Effector memory CD4-positive, alpha-beta T cell (primary cell): ENCODE data around the gene MAP3K2.

ENCODE experiments used
- DNase-seq, 3 donors: peaks; one replicate each; pipeline ENCODE4 v3.0.0-alpha.2; 2020
- H3K27ac ChIP-seq: 2 replicates; pipeline ENCODE4 v1.7.0; 2013; ENCODE audit warnings: mild to moderate bottlenecking, low read length, moderate library complexity; ENCODE audit not compliant: insufficient read depth, poor library complexity, severe bottlenecking
- H3K27me3 ChIP-seq: replicated peaks from 2 replicates; pipeline ENCODE4 v1.7.0; 2013; ENCODE audit warnings: mild to moderate bottlenecking, low read length; ENCODE audit not compliant: insufficient read depth, control insufficient read depth, poor library complexity, severe bottlenecking
- H3K36me3 ChIP-seq: 2 replicates; pipeline ENCODE4 v1.7.0; 2013; ENCODE audit warnings: mild to moderate bottlenecking, low read length, moderate library complexity; ENCODE audit not compliant: control insufficient read depth, insufficient read depth
- H3K4me1 ChIP-seq: 2 replicates; pipeline ENCODE4 v1.7.0; 2013; ENCODE audit warnings: low read length, mild to moderate bottlenecking; ENCODE audit not compliant: control insufficient read depth, insufficient read depth, poor library complexity, severe bottlenecking
- H3K4me3 ChIP-seq: 2 replicates; pipeline ENCODE4 v1.7.0; 2013; ENCODE audit warnings: low read length, low read depth, mild to moderate bottlenecking; ENCODE audit not compliant: insufficient read depth, poor library complexity, severe bottlenecking
- H3K9me3 ChIP-seq: 2 replicates; pipeline ENCODE4 v1.7.0; 2013; ENCODE audit warnings: mild to moderate bottlenecking, low read length, moderate library complexity; ENCODE audit not compliant: control insufficient read depth

Gene MAP3K2

DNA sequence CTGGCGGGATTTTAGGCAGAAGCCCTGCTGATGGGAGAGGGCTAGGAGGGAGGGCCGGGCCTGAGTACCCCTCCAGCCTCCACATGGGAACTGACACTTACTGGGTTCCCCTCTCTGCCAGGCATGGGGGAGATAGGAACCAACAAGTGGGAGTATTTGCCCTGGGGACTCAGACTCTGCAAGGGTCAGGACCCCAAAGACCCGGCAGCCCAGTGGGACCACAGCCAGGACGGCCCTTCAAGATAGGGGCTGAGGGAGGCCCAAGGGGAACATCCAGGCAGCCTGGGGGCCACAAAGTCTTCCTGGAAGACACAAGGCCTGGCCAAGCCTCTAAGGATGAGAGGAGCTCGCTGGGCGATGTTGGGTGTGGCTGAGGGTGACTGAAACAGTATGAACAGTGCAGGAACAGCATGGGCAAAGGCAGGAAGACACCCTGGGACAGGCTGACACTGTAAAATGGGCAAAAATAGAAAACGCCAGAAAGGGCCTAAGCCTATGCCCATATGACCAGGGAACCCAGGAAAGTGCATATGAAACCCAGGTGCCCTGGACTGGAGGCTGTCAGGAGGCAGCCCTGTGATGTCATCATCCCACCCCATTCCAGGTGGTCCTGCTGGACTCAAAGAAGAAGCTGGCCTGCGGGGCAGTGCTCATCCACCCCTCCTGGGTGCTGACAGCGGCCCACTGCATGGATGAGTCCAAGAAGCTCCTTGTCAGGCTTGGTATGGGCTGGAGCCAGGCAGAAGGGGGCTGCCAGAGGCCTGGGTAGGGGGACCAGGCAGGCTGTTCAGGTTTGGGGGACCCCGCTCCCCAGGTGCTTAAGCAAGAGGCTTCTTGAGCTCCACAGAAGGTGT is 39.0 kb upstream of the MAP3K2 start:
- Histone ChIP-seq H3K27ac (no peak overlapping the region), H3K36me3 (no peaks in the 10 kb centered on the region), H3K4me1 (peaks cover 6% of the 10 kb centered on the region), H3K4me3 (no peak overlapping the region), H3K27me3 (peaks cover 12% of the 10 kb centered on the region), H3K9me3 (no peaks in the 10 kb centered on the region)
- no peak for DNase-seq

DNA sequence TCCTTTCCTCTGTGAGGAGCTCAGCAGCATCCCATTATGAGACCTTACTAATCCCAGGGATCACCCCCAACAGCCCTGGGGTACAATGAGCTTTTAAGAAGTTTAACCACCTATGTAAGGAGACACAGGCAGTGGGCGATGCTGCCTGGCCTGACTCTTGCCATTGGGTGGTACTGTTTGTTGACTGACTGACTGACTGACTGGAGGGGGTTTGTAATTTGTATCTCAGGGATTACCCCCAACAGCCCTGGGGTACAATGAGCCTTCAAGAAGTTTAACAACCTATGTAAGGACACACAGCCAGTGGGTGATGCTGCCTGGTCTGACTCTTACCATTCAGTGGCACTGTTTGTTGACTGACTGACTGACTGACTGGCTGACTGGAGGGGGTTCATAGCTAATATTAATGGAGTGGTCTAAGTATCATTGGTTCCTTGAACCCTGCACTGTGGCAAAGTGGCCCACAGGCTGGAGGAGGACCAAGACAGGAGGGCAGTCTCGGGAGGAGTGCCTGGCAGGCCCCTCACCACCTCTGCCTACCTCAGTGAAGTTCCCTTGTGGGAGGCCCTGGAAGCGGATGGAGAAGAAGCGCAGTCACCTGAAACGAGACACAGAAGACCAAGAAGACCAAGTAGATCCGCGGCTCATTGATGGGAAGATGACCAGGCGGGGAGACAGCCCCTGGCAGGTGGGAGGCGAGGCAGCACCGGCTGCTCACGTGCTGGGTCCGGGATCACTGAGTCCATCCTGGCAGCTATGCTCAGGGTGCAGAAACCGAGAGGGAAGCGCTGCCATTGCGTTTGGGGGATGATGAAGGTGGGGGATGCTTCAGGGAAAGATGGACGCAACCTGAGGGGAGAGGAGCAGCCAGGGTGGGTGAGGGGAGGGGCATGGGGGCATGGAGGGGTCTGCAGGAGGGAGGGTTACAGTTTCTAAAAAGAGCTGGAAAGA is 38.0 kb upstream of the MAP3K2 start:
- peaks cover 12% of the 10 kb centered on the region for H3K27me3 ChIP-seq
- H3K4me3 ChIP-seq, result no peak overlapping the region
- no peak overlapping the region for H3K27ac ChIP-seq
- no peaks in the 10 kb centered on the region for H3K36me3 ChIP-seq
- H3K9me3 ChIP-seq, result no peaks in the 10 kb centered on the region
- H3K4me1 ChIP-seq, result peaks cover 6% of the 10 kb centered on the region
- no peak for DNase-seq

DNA sequence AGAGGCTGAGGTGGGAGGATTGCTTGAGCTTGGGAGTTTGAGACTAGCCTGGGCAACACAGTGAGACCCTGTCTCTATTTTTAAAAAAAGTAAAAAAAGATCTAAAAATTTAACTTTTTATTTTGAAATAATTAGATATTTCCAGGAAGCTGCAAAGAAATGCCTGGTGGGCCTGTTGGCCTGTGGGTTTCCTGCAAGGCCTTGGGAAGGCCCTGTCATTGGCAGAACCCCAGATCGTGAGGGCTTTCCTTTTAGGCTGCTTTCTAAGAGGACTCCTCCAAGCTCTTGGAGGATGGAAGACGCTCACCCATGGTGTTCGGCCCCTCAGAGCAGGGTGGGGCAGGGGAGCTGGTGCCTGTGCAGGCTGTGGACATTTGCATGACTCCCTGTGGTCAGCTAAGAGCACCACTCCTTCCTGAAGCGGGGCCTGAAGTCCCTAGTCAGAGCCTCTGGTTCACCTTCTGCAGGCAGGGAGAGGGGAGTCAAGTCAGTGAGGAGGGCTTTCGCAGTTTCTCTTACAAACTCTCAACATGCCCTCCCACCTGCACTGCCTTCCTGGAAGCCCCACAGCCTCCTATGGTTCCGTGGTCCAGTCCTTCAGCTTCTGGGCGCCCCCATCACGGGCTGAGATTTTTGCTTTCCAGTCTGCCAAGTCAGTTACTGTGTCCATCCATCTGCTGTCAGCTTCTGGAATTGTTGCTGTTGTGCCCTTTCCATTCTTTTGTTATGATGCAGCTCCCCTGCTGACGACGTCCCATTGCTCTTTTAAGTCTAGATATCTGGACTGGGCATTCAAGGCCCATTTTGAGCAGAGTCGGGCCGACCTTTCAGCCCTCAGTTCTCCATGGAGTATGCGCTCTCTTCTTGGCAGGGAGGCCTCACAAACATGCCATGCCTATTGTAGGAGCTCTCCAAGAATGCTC is 37.1 kb upstream of the MAP3K2 start:
- no peaks in the 10 kb centered on the region for H3K9me3 ChIP-seq
- H3K27ac ChIP-seq, result no peak overlapping the region
- H3K36me3 ChIP-seq, result no peaks in the 10 kb centered on the region
- H3K4me3 ChIP-seq, result no peak overlapping the region
- no peak for DNase-seq
- peaks cover 6% of the 10 kb centered on the region for H3K4me1 ChIP-seq
- peaks cover 12% of the 10 kb centered on the region for H3K27me3 ChIP-seq

DNA sequence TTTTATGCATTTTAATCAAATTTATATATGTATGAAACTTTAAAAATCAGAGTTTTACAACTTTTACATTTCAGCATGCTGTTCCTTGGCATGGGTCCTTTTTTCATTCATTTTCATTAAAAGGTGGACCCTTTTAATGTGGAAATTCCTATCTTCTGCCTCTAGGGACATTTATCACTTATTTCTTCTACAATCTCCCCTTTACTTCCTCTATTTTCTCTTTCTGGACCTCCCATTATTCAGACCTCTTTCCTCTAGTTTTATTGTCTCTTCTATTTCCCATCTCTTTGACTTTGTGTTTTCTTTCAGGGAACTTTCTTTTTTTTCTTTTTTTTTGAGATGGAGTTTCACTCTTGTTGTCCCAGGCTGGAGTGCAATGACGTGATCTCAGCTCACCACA is 36.1 kb upstream of the MAP3K2 start:
- no peak overlapping the region for H3K4me3 ChIP-seq
- peaks cover 12% of the 10 kb centered on the region for H3K27me3 ChIP-seq
- no peak for DNase-seq

GRCh38 chr2:127423478-127423843 is 35.7 kb upstream of the MAP3K2 start:
- no peak overlapping the region for H3K4me3 ChIP-seq

More for the DNA sequence above, 36.1 kb upstream of the MAP3K2 start:
- no peak overlapping the region for H3K27ac ChIP-seq
- no peaks in the 10 kb centered on the region for H3K9me3 ChIP-seq
- no peaks in the 10 kb centered on the region for H3K36me3 ChIP-seq
- peaks cover 6% of the 10 kb centered on the region for H3K4me1 ChIP-seq

DNA sequence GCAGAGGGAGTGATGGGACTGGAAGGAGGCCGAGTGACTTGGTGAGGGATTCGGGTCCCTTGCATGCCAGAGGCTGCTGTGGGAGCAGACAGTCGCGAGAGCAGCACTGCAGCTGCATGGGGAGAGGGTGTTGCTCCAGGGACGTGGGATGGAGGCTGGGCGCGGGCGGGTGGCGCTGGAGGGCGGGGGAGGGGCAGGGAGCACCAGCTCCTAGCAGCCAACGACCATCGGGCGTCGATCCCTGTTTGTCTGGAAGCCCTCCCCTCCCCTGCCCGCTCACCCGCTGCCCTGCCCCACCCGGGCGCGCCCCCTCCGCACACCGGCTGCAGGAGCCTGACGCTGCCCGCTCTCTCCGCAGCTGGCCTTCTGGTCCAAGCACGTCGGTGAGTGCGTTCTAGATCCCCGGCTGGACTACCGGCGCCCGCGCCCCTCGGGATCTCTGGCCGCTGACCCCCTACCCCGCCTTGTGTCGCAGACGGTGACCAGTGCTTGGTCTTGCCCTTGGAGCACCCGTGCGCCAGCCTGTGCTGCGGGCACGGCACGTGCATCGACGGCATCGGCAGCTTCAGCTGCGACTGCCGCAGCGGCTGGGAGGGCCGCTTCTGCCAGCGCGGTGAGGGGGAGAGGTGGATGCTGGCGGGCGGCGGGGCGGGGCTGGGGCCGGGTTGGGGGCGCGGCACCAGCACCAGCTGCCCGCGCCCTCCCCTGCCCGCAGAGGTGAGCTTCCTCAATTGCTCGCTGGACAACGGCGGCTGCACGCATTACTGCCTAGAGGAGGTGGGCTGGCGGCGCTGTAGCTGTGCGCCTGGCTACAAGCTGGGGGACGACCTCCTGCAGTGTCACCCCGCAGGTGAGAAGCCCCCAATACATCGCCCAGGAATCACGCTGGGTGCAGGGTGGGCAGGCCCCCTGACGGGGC is 35.0 kb upstream of the MAP3K2 start:
- Histone ChIP-seq H3K27ac (no peak overlapping the region), H3K9me3 (no peaks in the 10 kb centered on the region), H3K4me3 (no peak overlapping the region), H3K4me1 (peaks cover 6% of the 10 kb centered on the region), H3K36me3 (no peaks in the 10 kb centered on the region), H3K27me3 (peaks cover 12% of the 10 kb centered on the region)
- DNase-seq, result no peak

More at GRCh38 chr2:127423478-127423843, 35.7 kb upstream of the MAP3K2 start:
- H3K9me3 ChIP-seq, result no peaks in the 10 kb centered on the region
- H3K27me3 ChIP-seq, result peaks cover 12% of the 10 kb centered on the region
- peaks cover 6% of the 10 kb centered on the region for H3K4me1 ChIP-seq
- DNase-seq, result no peak
- no peak overlapping the region for H3K27ac ChIP-seq
- no peaks in the 10 kb centered on the region for H3K36me3 ChIP-seq

DNA sequence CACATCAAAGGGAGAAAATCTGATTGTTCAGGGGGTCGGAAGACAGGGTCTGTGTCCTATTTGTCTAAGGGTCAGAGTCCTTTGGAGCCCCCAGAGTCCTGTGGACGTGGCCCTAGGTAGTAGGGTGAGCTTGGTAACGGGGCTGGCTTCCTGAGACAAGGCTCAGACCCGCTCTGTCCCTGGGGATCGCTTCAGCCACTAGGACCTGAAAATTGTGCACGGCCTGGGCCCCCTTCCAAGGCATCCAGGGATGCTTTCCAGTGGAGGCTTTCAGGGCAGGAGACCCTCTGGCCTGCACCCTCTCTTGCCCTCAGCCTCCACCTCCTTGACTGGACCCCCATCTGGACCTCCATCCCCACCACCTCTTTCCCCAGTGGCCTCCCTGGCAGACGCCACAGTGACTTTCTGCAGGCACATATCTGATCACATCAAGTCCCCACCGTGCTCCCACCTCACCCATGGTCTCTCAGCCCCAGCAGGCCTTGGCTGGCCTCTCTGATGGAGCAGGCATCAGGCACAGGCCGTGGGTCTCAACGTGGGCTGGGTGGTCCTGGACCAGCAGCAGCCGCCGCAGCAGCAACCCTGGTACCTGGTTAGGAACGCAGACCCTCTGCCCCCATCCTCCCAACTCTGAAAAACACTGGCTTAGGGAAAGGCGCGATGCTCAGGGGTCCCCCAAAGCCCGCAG is 34.2 kb upstream of the MAP3K2 start:
- no peak overlapping the region for H3K27ac ChIP-seq
- H3K4me3 ChIP-seq, result no peak overlapping the region
- H3K9me3 ChIP-seq, result no peaks in the 10 kb centered on the region
- H3K4me1 ChIP-seq, result peaks cover 6% of the 10 kb centered on the region
- DNase-seq, result no peak
- no peaks in the 10 kb centered on the region for H3K36me3 ChIP-seq
- peaks cover 12% of the 10 kb centered on the region for H3K27me3 ChIP-seq

DNA sequence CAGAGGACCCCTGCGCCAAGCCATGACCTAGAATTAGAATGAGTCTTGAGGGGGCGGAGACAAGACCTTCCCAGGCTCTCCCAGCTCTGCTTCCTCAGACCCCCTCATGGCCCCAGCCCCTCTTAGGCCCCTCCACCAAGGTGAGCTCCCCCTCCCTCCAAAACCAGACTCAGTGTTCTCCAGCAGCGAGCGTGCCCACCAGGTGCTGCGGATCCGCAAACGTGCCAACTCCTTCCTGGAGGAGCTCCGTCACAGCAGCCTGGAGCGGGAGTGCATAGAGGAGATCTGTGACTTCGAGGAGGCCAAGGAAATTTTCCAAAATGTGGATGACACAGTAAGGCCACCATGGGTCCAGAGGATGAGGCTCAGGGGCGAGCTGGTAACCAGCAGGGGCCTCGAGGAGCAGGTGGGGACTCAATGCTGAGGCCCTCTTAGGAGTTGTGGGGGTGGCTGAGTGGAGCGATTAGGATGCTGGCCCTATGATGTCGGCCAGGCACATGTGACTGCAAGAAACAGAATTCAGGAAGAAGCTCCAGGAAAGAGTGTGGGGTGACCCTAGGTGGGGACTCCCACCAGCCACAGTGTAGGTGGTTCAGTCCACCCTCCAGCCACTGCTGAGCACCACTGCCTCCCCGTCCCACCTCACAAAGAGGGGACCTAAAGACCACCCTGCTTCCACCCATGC is 33.5 kb upstream of the MAP3K2 start:
- Histone ChIP-seq H3K9me3 (no peaks in the 10 kb centered on the region), H3K27me3 (peaks cover 12% of the 10 kb centered on the region), H3K27ac (no peak overlapping the region), H3K4me3 (no peak overlapping the region), H3K36me3 (no peaks in the 10 kb centered on the region), H3K4me1 (peaks cover 10% of the 10 kb centered on the region)
- DNase-seq, result no peak
